Adipocyte (in vitro differentiated cells): ENCODE results near the gene CABP7.
A peak's percentile ranks its signal among the peaks of the same experiment; 100 is the strongest.

Source experiments
- DNase-seq: peaks from one replicate; pipeline ENCODE4 v3.0.0-alpha.2; 2015; ENCODE audit warnings: low read depth
- H3K27me3 ChIP-seq: replicated peaks from 2 replicates; pipeline ENCODE4 v1.7.0; 2013; ENCODE audit warnings: mild to moderate bottlenecking, low read length, moderate library complexity; ENCODE audit not compliant: control insufficient read depth, insufficient read depth
- H3K36me3 ChIP-seq: 2 replicates; pipeline ENCODE4 v1.7.0; 2013; ENCODE audit warnings: low read length, mild to moderate bottlenecking, moderate library complexity; ENCODE audit not compliant: control insufficient read depth, insufficient read depth, severe bottlenecking
- H3K4me1 ChIP-seq: 2 replicates; pipeline ENCODE4 v1.7.0; 2013; ENCODE audit warnings: mild to moderate bottlenecking, low read length, moderate library complexity; ENCODE audit not compliant: control insufficient read depth, insufficient read depth
- H3K4me3 ChIP-seq: 2 replicates; pipeline ENCODE4 v1.7.0; 2013; ENCODE audit warnings: mild to moderate bottlenecking, low read length, moderate library complexity
- H3K9ac ChIP-seq: 2 replicates; pipeline ENCODE4 v1.7.0; 2013; ENCODE audit warnings: mild to moderate bottlenecking, low read length, moderate library complexity
- H3K9me3 ChIP-seq: 2 replicates; pipeline ENCODE4 v1.7.0; 2013; ENCODE audit warnings: mild to moderate bottlenecking, low read length, moderate library complexity; ENCODE audit not compliant: control insufficient read depth

The CABP7 gene

GRCh38 chr22:29739346-29739875 is 19.6 kb downstream of the CABP7 start:
- H3K4me1 ChIP-seq, result peaks cover 1% of the 10 kb centered on the region
- no peaks in the 10 kb centered on the region for H3K27me3 ChIP-seq
- H3K9ac ChIP-seq, result no peak overlapping the region
- no peak overlapping the region for H3K4me3 ChIP-seq
- H3K9me3 ChIP-seq, result no peaks in the 10 kb centered on the region
- peaks cover 18% of the 10 kb centered on the region for H3K36me3 ChIP-seq
- DNase-seq, result no peak

GRCh38 chr22:29740216-29740615 is 20.4 kb downstream of the CABP7 start:
- Histone ChIP-seq H3K4me3 (no peak overlapping the region), H3K4me1 (peaks cover 9% of the 10 kb centered on the region), H3K9me3 (no peaks in the 10 kb centered on the region), H3K36me3 (peaks cover 18% of the 10 kb centered on the region), H3K27me3 (no peaks in the 10 kb centered on the region), H3K9ac (no peak overlapping the region)
- DNase-seq, result no peak

DNA sequence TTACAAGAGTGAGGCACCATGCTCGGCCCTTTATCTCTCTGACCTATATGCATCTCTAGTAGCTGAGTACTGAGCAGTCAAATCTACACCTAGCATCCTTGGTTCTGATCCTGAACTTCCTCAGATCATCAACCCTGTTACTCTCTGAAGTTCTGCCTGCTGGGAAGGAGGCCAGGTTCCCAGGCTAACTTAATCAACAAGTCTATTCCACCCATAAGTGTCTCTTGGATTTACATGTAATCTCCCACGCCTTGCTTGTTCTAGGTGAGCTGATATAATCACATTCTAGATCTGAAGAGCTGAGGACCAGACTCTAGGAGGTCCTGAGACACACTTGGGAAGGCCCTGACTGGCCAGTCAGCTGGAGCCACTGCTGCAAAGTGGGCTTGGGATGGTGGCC is 22.1 kb downstream of the CABP7 start:
- Histone ChIP-seq H3K9ac (no peak overlapping the region), H3K9me3 (no peaks in the 10 kb centered on the region), H3K4me3 (no peak overlapping the region), H3K4me1 (peaks cover 13% of the 10 kb centered on the region), H3K36me3 (peaks cover 23% of the 10 kb centered on the region), H3K27me3 (no peaks in the 10 kb centered on the region)
- no peak for DNase-seq

- Histone ChIP-seq H3K4me3 (no peak overlapping the region), H3K9me3 (no peaks in the 10 kb centered on the region), H3K4me1 (peaks cover 13% of the 10 kb centered on the region), H3K9ac (no peak overlapping the region), H3K36me3 (peaks cover 25% of the 10 kb centered on the region), H3K27me3 (no peaks in the 10 kb centered on the region)
- DNase-seq, result no peak
Measured at GRCh38 chr22:29742326-29742725, 22.5 kb downstream of the CABP7 start.

GRCh38 chr22:29744902-29745301 is 25.1 kb downstream of the CABP7 start:
- Histone ChIP-seq H3K9ac (no peak overlapping the region), H3K9me3 (no peaks in the 10 kb centered on the region), H3K36me3 (peaks cover 32% of the 10 kb centered on the region), H3K4me1 (peaks cover 13% of the 10 kb centered on the region), H3K4me3 (no peak overlapping the region), H3K27me3 (no peaks in the 10 kb centered on the region)
- DNase-seq, result peak; percentile 87

DNA sequence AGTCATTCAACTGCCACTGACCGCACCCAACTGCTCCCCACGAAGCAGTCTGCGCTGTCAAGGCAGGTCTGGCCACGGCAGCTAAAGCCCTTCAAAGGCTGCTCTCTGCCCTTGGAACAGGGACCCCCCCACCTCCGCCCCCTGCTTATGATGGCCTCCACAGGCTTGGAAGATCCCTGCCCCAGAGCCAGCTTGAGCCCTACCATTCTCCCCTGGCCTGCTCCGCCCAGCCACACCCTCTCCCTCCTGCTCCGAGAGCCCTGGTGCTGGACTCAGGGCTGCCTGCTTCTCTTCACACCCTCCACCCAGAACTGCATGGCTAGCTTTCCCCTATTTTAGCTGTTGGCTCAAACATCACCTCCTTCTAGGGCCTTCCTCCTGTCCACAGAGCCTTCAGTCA is 28.0 kb downstream of the CABP7 start:
- H3K9me3 ChIP-seq, result no peaks in the 10 kb centered on the region
- H3K27me3 ChIP-seq, result no peaks in the 10 kb centered on the region
- H3K36me3 ChIP-seq, result peaks cover 18% of the 10 kb centered on the region
- H3K4me1 ChIP-seq, result peaks cover 13% of the 10 kb centered on the region
- no peak overlapping the region for H3K9ac ChIP-seq
- H3K4me3 ChIP-seq, result no peak overlapping the region
- no peak for DNase-seq

DNA sequence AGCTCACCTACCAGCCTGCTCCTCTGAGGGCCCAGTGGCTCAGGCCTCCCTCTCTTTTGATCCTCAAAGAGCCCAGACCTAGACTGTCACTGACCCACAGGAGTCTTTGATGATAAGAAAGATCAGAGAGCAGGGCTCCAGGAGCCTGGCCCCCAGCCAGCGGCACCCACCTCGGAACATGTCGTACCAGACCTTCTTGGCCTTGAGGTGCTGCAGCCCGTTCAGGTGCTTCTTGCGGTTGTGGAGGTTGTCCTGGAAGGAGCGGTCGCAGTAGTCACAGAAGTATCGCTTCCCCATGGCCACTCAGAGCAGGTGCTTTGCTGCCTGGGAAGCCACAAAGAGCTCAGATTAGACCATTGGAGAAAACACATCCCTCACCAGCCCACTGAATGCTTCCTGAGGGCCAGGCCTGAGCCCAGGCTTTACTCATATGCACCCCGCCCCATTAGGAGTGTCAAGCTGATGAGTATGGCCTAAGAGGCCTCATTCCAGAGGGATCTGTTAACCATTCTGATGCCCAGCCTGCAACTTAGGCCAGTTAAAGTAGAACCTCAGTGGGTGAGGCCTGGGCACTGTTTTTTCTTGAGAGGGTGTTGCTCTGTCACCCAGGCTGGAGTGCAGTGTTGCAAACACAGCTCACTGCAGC is 28.6 kb downstream of the CABP7 start:
- DNase-seq, result peak; percentile 17
- Histone ChIP-seq H3K4me1 (peaks cover 13% of the 10 kb centered on the region), H3K27me3 (no peaks in the 10 kb centered on the region)

DNA sequence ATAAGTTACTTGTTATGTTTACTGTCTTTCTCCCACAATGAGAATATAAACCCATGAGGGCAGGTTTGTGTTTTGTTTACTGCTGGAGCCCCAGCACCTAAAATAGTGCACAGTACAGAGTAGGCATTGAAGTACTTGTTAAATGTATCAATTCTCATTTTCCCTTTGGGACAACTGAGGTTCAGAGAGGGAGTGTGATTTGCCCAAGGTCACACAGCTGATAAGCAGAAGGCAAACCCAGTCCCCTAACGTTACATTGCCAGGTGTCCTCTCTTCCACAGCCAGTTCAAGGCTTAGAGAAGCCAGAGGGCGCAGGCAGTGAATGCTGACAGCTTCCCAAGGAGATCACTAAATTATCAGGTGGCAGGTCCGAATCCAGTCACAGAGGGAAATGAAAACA is 30.2 kb downstream of the CABP7 start:
- Histone ChIP-seq H3K36me3 (peaks cover 23% of the 10 kb centered on the region), H3K9me3 (no peaks in the 10 kb centered on the region), H3K9ac (no peak overlapping the region), H3K4me1 (peaks cover 6% of the 10 kb centered on the region), H3K27me3 (no peaks in the 10 kb centered on the region), H3K4me3 (no peak overlapping the region)
- DNase-seq, result no peak

More for the DNA sequence above, 28.6 kb downstream of the CABP7 start:
- no peak overlapping the region for H3K9ac ChIP-seq
- no peaks in the 10 kb centered on the region for H3K9me3 ChIP-seq
- H3K4me3 ChIP-seq, result no peak overlapping the region
- H3K36me3 ChIP-seq, result peaks cover 18% of the 10 kb centered on the region

DNA sequence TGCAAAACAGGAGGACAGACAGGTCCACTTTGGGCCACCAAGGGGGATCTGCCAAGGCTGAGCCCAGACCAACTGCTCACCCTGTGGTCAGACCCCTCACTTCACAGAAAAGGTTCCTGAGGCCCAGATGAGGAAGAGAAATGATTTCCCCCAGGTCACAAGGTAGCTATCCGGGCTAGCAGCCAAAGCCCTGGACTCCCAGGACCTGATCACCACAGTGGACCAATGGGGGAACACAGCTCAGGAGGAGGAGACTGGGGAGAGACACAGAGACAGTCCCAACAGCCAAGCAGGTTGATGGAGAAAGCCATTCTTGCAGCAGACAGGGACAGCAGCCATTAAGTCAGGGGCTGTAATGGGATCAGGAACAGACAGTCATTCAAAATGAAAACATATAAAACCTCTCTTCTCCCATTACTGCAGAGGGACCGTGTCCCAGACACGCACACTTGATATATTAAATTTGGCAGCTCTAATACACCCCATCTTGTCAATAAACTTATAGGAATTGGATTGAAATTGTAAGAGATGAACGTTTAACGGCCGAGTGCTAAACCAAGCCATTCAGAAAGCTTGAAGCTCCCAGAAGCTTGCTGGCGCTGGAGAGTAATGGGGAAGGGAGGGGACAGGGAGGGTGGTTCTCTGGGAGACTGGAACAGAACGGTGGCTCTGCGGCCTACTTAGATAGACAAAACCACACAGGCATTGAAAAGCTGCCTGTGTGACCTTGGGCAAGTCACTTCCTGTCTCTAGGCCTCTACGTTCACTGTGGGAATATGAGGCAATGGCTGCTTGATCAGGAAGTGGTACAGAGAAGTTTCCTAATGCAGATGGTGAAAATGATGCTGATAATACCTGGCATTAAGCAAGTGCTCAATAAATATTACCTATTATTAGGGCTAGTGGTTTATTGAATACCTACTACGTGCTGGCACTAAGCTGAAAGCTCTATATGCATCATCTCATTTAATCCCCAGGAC is 31.0 kb downstream of the CABP7 start:
- no peak for DNase-seq
- Histone ChIP-seq H3K4me1 (no peaks in the 10 kb centered on the region), H3K4me3 (no peak overlapping the region), H3K9ac (no peak overlapping the region), H3K27me3 (no peaks in the 10 kb centered on the region), H3K36me3 (peaks cover 23% of the 10 kb centered on the region), H3K9me3 (no peaks in the 10 kb centered on the region)

- Histone ChIP-seq H3K27me3 (no peaks in the 10 kb centered on the region), H3K4me1 (no peaks in the 10 kb centered on the region), H3K36me3 (peaks cover 20% of the 10 kb centered on the region), H3K4me3 (no peak overlapping the region), H3K9ac (no peak overlapping the region), H3K9me3 (no peaks in the 10 kb centered on the region)
- no peak for DNase-seq
Measured at GRCh38 chr22:29751669-29752068, 31.9 kb downstream of the CABP7 start.
